ENCODE results near the gene RCE1.
A peak's percentile ranks its signal among the peaks of the same experiment; 100 is the strongest.

The RCE1 gene

GRCh38 chr11:66885469-66885868 lies 42.2 kb downstream of the RCE1 start:
- DNase-seq (ENCODE audit: low read depth in 2 of 3, low spot score in 2 of 3): no peak

GRCh38 chr11:66885950-66886440 lies 42.8 kb downstream of the RCE1 start:
- no peak for DNase-seq (ENCODE audit: low read depth in 2 of 3, low spot score in 2 of 3)

- no peak for DNase-seq (ENCODE audit: low read depth in 2 of 3, low spot score in 2 of 3)
Observed at GRCh38 chr11:66886671-66887221, 43.5 kb downstream of the RCE1 start.

- no peak for DNase-seq (ENCODE audit: low read depth in 2 of 3, low spot score in 2 of 3)
Observed at GRCh38 chr11:66887526-66887925, 44.3 kb downstream of the RCE1 start.

GRCh38 chr11:66888282-66888681 lies 45.0 kb downstream of the RCE1 start:
- no peak for DNase-seq (ENCODE audit: low read depth in 2 of 3, low spot score in 2 of 3)

GRCh38 chr11:66889960-66890359 lies 46.7 kb downstream of the RCE1 start:
- no peak for DNase-seq (ENCODE audit: low read depth in 2 of 3, low spot score in 2 of 3)

GRCh38 chr11:66891851-66892660 lies 48.8 kb downstream of the RCE1 start:
- DNase-seq (ENCODE audit: low read depth in 2 of 3, low spot score in 2 of 3): peak in 2 of 3 experiments; percentile 29 to 31

GRCh38 chr11:66892911-66893310 lies 49.7 kb downstream of the RCE1 start:
- no peak for DNase-seq (ENCODE audit: low read depth in 2 of 3, low spot score in 2 of 3)

- no peak for DNase-seq (ENCODE audit: low read depth in 2 of 3, low spot score in 2 of 3)
Observed at GRCh38 chr11:66894141-66894540, 50.9 kb downstream of the RCE1 start.
